ENCODE measurements around the gene GRM8.
"Not testable (repeated sequence)": the region's sequence is repeated elsewhere in the genome, so short reads cannot be mapped to it uniquely, and the experiment has no call there.

GRM8 gene

GRCh38 chr7:126720232-126720631, 532.5 kb downstream of the GRM8 start:
- no peak for DNase-seq (ENCODE audit: low read depth, low spot score)

GRCh38 chr7:126718419-126718818, 534.3 kb downstream of the GRM8 start:
- no peak for DNase-seq (ENCODE audit: low read depth, low spot score)

- no peak for DNase-seq (ENCODE audit: low read depth, low spot score)
These were observed 536.4 kb downstream of the GRM8 start for GRCh38 chr7:126716321-126716720.

GRCh38 chr7:126715076-126715475, 537.7 kb downstream of the GRM8 start:
- DNase-seq (ENCODE audit: low read depth, low spot score): no peak

- no peak for DNase-seq (ENCODE audit: low read depth, low spot score)
These were observed 550.3 kb downstream of the GRM8 start for GRCh38 chr7:126702242-126703016.

GRCh38 chr7:126700807-126701604, 551.7 kb downstream of the GRM8 start:
- DNase-seq (ENCODE audit: low read depth, low spot score): no peak

GRCh38 chr7:126699707-126700106, 553.0 kb downstream of the GRM8 start:
- no peak for DNase-seq (ENCODE audit: low read depth, low spot score)

GRCh38 chr7:126698909-126699308, 553.8 kb downstream of the GRM8 start:
- DNase-seq (ENCODE audit: low read depth, low spot score): no peak

GRCh38 chr7:126698446-126698845, 554.3 kb downstream of the GRM8 start:
- no peak for DNase-seq (ENCODE audit: low read depth, low spot score)

- no peak for DNase-seq (ENCODE audit: low read depth, low spot score)
These were observed 556.3 kb downstream of the GRM8 start for GRCh38 chr7:126696256-126697038.

GRCh38 chr7:126690848-126691751, 561.6 kb downstream of the GRM8 start:
- DNase-seq (ENCODE audit: low read depth, low spot score): no peak

GRCh38 chr7:126690104-126690503, 562.6 kb downstream of the GRM8 start:
- DNase-seq (ENCODE audit: low read depth, low spot score): no peak

GRCh38 chr7:126689037-126689436, 563.7 kb downstream of the GRM8 start:
- no peak for DNase-seq (ENCODE audit: low read depth, low spot score)

GRCh38 chr7:126686474-126686873, 566.3 kb downstream of the GRM8 start:
- DNase-seq (ENCODE audit: low read depth, low spot score): no peak

GRCh38 chr7:126685596-126685995, 567.1 kb downstream of the GRM8 start:
- no peak for DNase-seq (ENCODE audit: low read depth, low spot score)

- DNase-seq (ENCODE audit: low read depth, low spot score): no peak
These were observed 567.6 kb downstream of the GRM8 start for GRCh38 chr7:126685018-126685573.

- DNase-seq (ENCODE audit: low read depth, low spot score): no peak
These were observed 570.6 kb downstream of the GRM8 start for GRCh38 chr7:126682176-126682575.

- DNase-seq (ENCODE audit: low read depth, low spot score): not testable (repeated sequence)
These were observed 584.0 kb downstream of the GRM8 start for GRCh38 chr7:126668762-126669161.

- DNase-seq (ENCODE audit: low read depth, low spot score): no peak
These were observed 584.4 kb downstream of the GRM8 start for GRCh38 chr7:126668367-126668752.

- no peak for DNase-seq (ENCODE audit: low read depth, low spot score)
These were observed 584.9 kb downstream of the GRM8 start for GRCh38 chr7:126667742-126668366.

All from activated naive CD8-positive, alpha-beta T cell treated with anti-CD3 and anti-CD28 coated beads, Interleukin-2, amount 50 U/mL, for 16 hours (primary cell).